Fibroblast of gingiva (primary cell): ENCODE results near the gene EGFR.

Experiments
- DNase-seq: peaks from one replicate; pipeline ENCODE4 v3.0.0-alpha.2; 2011; ENCODE audit warnings: low read depth

EGFR gene

GRCh38 chr7:55212176-55212575, 193.4 kb downstream of the EGFR start:
- DNase-seq, result no peak

- peak; percentile 26 for DNase-seq
Observed at GRCh38 chr7:55212838-55213237, 194.0 kb downstream of the EGFR start.

- DNase-seq, result no peak
Observed at GRCh38 chr7:55214707-55215106, 195.9 kb downstream of the EGFR start.

GRCh38 chr7:55223023-55223422, 204.2 kb downstream of the EGFR start:
- DNase-seq, result no peak

GRCh38 chr7:55224111-55224510, 205.3 kb downstream of the EGFR start:
- DNase-seq, result no peak

- DNase-seq, result no peak
Observed at GRCh38 chr7:55224810-55225209, 206.0 kb downstream of the EGFR start.

- DNase-seq, result no peak
Observed at GRCh38 chr7:55230014-55230413, 211.2 kb downstream of the EGFR start.

GRCh38 chr7:55231736-55232280, 213.0 kb downstream of the EGFR start:
- no peak for DNase-seq

- no peak for DNase-seq
Observed at GRCh38 chr7:55233001-55233400, 214.2 kb downstream of the EGFR start.

GRCh38 chr7:55234408-55234807, 215.6 kb downstream of the EGFR start:
- no peak for DNase-seq

- no peak for DNase-seq
Observed at GRCh38 chr7:55235115-55235514, 216.3 kb downstream of the EGFR start.

GRCh38 chr7:55235801-55236200, 217.0 kb downstream of the EGFR start:
- DNase-seq, result no peak

- DNase-seq, result no peak
Observed at GRCh38 chr7:55236476-55236875, 217.7 kb downstream of the EGFR start.

GRCh38 chr7:55237156-55237893, 218.5 kb downstream of the EGFR start:
- DNase-seq, result no peak

GRCh38 chr7:55239406-55239805, 220.6 kb downstream of the EGFR start:
- no peak for DNase-seq

- no peak for DNase-seq
Observed at GRCh38 chr7:55240418-55241142, 221.8 kb downstream of the EGFR start.

GRCh38 chr7:55241958-55242357, 223.1 kb downstream of the EGFR start:
- DNase-seq, result no peak

- no peak for DNase-seq
Observed at GRCh38 chr7:55242613-55243012, 223.8 kb downstream of the EGFR start.

GRCh38 chr7:55244006-55244745, 225.4 kb downstream of the EGFR start:
- DNase-seq, result no peak

- DNase-seq, result peak; percentile 90
Observed at GRCh38 chr7:55245271-55245723, 226.5 kb downstream of the EGFR start.

GRCh38 chr7:55246171-55246570, 227.4 kb downstream of the EGFR start:
- no peak for DNase-seq

- DNase-seq, result no peak
Observed at GRCh38 chr7:55247428-55247827, 228.6 kb downstream of the EGFR start.

GRCh38 chr7:55248526-55248925, 229.7 kb downstream of the EGFR start:
- no peak for DNase-seq
